ENCODE results near the gene ONECUT3.

GRCh38 chr19:1819341-1820255 lies 66.3 kb downstream of the ONECUT3 start:
- TF ChIP-seq, protein P1, sequence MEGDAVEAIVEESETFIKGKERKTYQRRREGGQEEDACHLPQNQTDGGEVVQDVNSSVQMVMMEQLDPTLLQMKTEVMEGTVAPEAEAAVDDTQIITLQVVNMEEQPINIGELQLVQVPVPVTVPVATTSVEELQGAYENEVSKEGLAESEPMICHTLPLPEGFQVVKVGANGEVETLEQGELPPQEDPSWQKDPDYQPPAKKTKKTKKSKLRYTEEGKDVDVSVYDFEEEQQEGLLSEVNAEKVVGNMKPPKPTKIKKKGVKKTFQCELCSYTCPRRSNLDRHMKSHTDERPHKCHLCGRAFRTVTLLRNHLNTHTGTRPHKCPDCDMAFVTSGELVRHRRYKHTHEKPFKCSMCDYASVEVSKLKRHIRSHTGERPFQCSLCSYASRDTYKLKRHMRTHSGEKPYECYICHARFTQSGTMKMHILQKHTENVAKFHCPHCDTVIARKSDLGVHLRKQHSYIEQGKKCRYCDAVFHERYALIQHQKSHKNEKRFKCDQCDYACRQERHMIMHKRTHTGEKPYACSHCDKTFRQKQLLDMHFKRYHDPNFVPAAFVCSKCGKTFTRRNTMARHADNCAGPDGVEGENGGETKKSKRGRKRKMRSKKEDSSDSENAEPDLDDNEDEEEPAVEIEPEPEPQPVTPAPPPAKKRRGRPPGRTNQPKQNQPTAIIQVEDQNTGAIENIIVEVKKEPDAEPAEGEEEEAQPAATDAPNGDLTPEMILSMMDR (conservative IDR thresholded peaks at IDR 0.05; ENCODE audit: low read length) = no peak
- no peak for TF ChIP-seq EZH2phosphoT487 (IDR thresholded peaks at IDR 0.05; ENCODE audit: borderline replicate concordance)

All from Loucy (cell line).